A673 (cell line): ENCODE results near the gene ADCY5.

Experiments used
- CTCF ChIP-seq: fragments of 300-800, 200-600 bp; sonication (generic); conservative IDR thresholded peaks from 2 replicates; pipeline ENCODE4 v1.5.1; 2017; ENCODE audit warnings: low read depth, mild to moderate bottlenecking, antibody characterized with exemption, low read length, moderate library complexity, mixed read lengths
- EZH2 ChIP-seq: fragments of 200-600 bp; sonication (generic); IDR thresholded peaks from 2 replicates; pipeline ENCODE4 v1.6.1; 2017; ENCODE audit warnings: borderline replicate concordance, low read depth, mild to moderate bottlenecking, mixed read lengths, antibody characterized with exemption, low read length; ENCODE audit not compliant: poor library complexity, severe bottlenecking

GRCh38 chr3:123369085-123369484 lies 79.8 kb downstream of the ADCY5 start:
- TF ChIP-seq CTCF (no peak), EZH2 (no peak)
